HepG2 (cell line): Measurements from ENCODE around the gene NUDT22. TPM values are rescaled to one million over a fixed set of nuclear protein-coding genes. Genes with fewer than 3 reads are reported as not detected.
A peak's percentile ranks its signal among the peaks of the same experiment; 100 is the strongest.

Source experiments
- ATAC-seq: fragments of 200-7000 bp; cut with Tn5 transposase; 3 replicates; pipeline ENCODE4 v1.9.1; 2020; ENCODE audit warnings: mild to moderate bottlenecking, moderate library complexity
- Bru-seq: library from RNA; stranded (reverse); fragments of 400-500 nt; gene quantifications from one replicate; lab custom pipeline; 2021; lab: Mats Ljungman, UMichigan
- BruChase-seq, 2 experiments: library from RNA; stranded (reverse); fragments of 400-500 nt; gene quantifications; one replicate each; lab custom pipeline; 2021; lab: Mats Ljungman, UMichigan
- BruUV-seq: library from RNA; stranded (reverse); fragments of 400-500 nt; replicated peaks from 2 replicates; lab custom pipeline; 2021; lab: Mats Ljungman, UMichigan
- CTCF ChIA-PET: fragments of 300-600 bp; formaldehyde crosslinking; extraction: SDS; loops from one replicate; lab custom pipeline; 2021; ENCODE audit warnings: low total read pairs, inconsistent platforms, low intra/inter-chr PET ratio; lab: Yijun Ruan, JAX
- POLR2A ChIA-PET: fragments of 350-600 bp; sonication (Branson Sonifier 250); formaldehyde crosslinking; loops from one replicate; lab custom pipeline; 2020; ENCODE audit warnings: antibody characterized with exemption, inconsistent platforms; lab: Yijun Ruan, JAX
- DNase-seq: peaks from one replicate; pipeline ENCODE4 v3.0.0-alpha.2; 2015; ENCODE audit warnings: low spot score
- FAIRE-seq: peaks from 3 replicates; lab custom pipeline; 2011; peaks lifted over from hg19 to GRCh38; lab: Jason Lieb, UNC
- H2AFZ ChIP-seq: one replicate; pipeline ENCODE4 v1.6.1; 2011; ENCODE audit warnings: low read length, inconsistent platforms
- H3K27ac ChIP-seq: fragments of 300-600 bp; 3 replicates; pipeline ENCODE4 v1.8.0; 2011; ENCODE audit warnings: mixed run types, mild to moderate bottlenecking, mixed read lengths, low read length, inconsistent platforms; ENCODE audit not compliant: insufficient read depth; ENCODE audit errors: extremely low read length
- H3K27me3 ChIP-seq, 2 experiments: fragments of 200-600 bp in 1 of 2; 2 replicates in 1 of 2; 3 replicates in 1 of 2; pipeline versions ENCODE4 v1.6.0 to v1.8.0; 2011; ENCODE audit warnings: low read length in 2 of 2, mild to moderate bottlenecking in 2 of 2, moderate library complexity in 2 of 2, inconsistent platforms in 1 of 2; ENCODE audit not compliant: insufficient read depth in 2 of 2, control insufficient read depth in 1 of 2
- H3K36me3 ChIP-seq, 2 experiments: fragments of 200-600 bp in 1 of 2; replicated peaks in 1 of 2; 2 replicates in 1 of 2; 3 replicates in 1 of 2; pipeline versions ENCODE4 v1.5.1 to v1.8.0; 2011; ENCODE audit warnings: low read length in 2 of 2, inconsistent platforms in 1 of 2; ENCODE audit not compliant: insufficient read depth in 2 of 2, control insufficient read depth in 1 of 2
- H3K4me1 ChIP-seq: 2 replicates; pipeline ENCODE4 v1.5.1; 2012; ENCODE audit warnings: low read length, inconsistent platforms; ENCODE audit not compliant: insufficient read depth
- H3K4me2 ChIP-seq: 2 replicates; pipeline ENCODE4 v1.6.0; 2011; ENCODE audit warnings: low read depth, low read length, inconsistent platforms
- H3K4me3 ChIP-seq, 3 experiments: fragments of 200-600 bp in 1 of 3; sonication (generic), shearing (Covaris generic) in 1 of 3; replicated peaks in 1 of 3; 2 replicates each; pipeline ENCODE4 v1.5.1; 2011 to 2016; ENCODE audit warnings: low read length in 3 of 3, inconsistent platforms in 2 of 3, low read depth in 2 of 3, mild to moderate bottlenecking in 2 of 3, control low read depth in 1 of 3, mixed read lengths in 1 of 3; ENCODE audit not compliant: insufficient read depth in 1 of 3
- H3K79me2 ChIP-seq: one replicate; pipeline ENCODE4 v1.6.1; 2011; ENCODE audit warnings: low read length, inconsistent platforms; ENCODE audit not compliant: insufficient read depth
- H3K9ac ChIP-seq: 2 replicates; pipeline ENCODE4 v1.6.0; 2011; ENCODE audit warnings: mild to moderate bottlenecking, low read depth, low read length, inconsistent platforms; ENCODE audit not compliant: insufficient read depth
- H3K9me3 ChIP-seq: 2 replicates; pipeline ENCODE4 v1.5.1; 2012; ENCODE audit warnings: mild to moderate bottlenecking, low read length
- H4K20me1 ChIP-seq: 2 replicates; pipeline ENCODE4 v1.6.0; 2011; ENCODE audit warnings: inconsistent platforms, mild to moderate bottlenecking, low read length, moderate library complexity; ENCODE audit not compliant: insufficient read depth
- ATAD3A ChIP-seq: sonication (generic); formaldehyde crosslinking; IDR thresholded peaks from 2 replicates; pipeline ENCODE4 v1.4.0; 2020; ENCODE audit warnings: missing genetic modification reagents
- CHD4 ChIP-seq: fragments of 200-600 bp; sonication (generic); IDR thresholded peaks from 2 replicates; pipeline ENCODE4 v1.7.0; 2017; ENCODE audit warnings: mild to moderate bottlenecking, low read length, borderline replicate concordance
- GTF2F1 ChIP-seq: fragments of 150-350 bp; IDR thresholded peaks from 2 replicates; pipeline ENCODE4 v1.6.1; 2014; ENCODE audit warnings: low read length
- KDM3A ChIP-seq: IDR thresholded peaks from 2 replicates; pipeline ENCODE4 v1.6.1; 2018; ENCODE audit warnings: low read depth, missing compliant biosample characterization
- MLX ChIP-seq: IDR thresholded peaks from 2 replicates; pipeline ENCODE4 v1.6.1; 2016
- MTA3 ChIP-seq: sonication (generic); formaldehyde crosslinking; IDR thresholded peaks from 2 replicates; pipeline ENCODE4 v1.4.0; 2020; ENCODE audit warnings: missing genetic modification reagents
- PAWR ChIP-seq: sonication (generic); formaldehyde crosslinking; IDR thresholded peaks from 2 replicates; pipeline ENCODE4 v1.4.0; 2020; ENCODE audit warnings: missing genetic modification reagents, mild to moderate bottlenecking, borderline replicate concordance
- SAP130 ChIP-seq: IDR thresholded peaks from 2 replicates; pipeline ENCODE4 v1.6.1; 2016; ENCODE audit warnings: low read depth
- ZC3H13 ChIP-seq: sonication (generic); formaldehyde crosslinking; IDR thresholded peaks from 2 replicates; pipeline ENCODE4 v1.8.1; 2023; ENCODE audit warnings: mild to moderate bottlenecking, missing genetic modification reagents, moderate library complexity
- ZNF121 ChIP-seq: sonication (generic); formaldehyde crosslinking; IDR thresholded peaks from 2 replicates; pipeline ENCODE4 v1.5.0; 2020; ENCODE audit warnings: mild to moderate bottlenecking, missing genetic modification reagents
- ZNF20 ChIP-seq: sonication (generic); formaldehyde crosslinking; IDR thresholded peaks from 2 replicates; pipeline ENCODE4 v1.4.0; 2020; ENCODE audit warnings: mild to moderate bottlenecking, moderate library complexity, missing genetic modification reagents
- ZNF460 ChIP-seq: sonication (generic); formaldehyde crosslinking; IDR thresholded peaks from 2 replicates; pipeline ENCODE4 v1.5.1; 2020; ENCODE audit warnings: missing genetic modification reagents, mild to moderate bottlenecking, borderline replicate concordance
- ZNF644 ChIP-seq: IDR thresholded peaks from 2 replicates; pipeline ENCODE4 v1.6.1; 2016; ENCODE audit warnings: low read depth
- ZNF800 ChIP-seq: sonication (generic); formaldehyde crosslinking; IDR thresholded peaks from 2 replicates; pipeline ENCODE4 v1.4.0; 2020; ENCODE audit warnings: missing genetic modification reagents
- WGBS: methylation state at CpG from one replicate; pipeline ENCODE4 v1.1.6; 2017; ENCODE audit warnings: low lambda C conversion rate; 5-methylcytosine and 5-hydroxymethylcytosine counted together
- in situ Hi-C: cut with HindIII; loops from 2 replicates; pipeline ENCODE4 v1.10.0; 2017; ENCODE audit warnings: low pct_unique_long_range_greater_than_20kb; ENCODE audit not compliant: extremely low pct_ligation_motif_present
- intact Hi-C: fragments of 100-400 bp; cut with micrococcal nuclease; formaldehyde crosslinking; loops from one replicate; pipeline ENCODE4 v1.10.0; 2022; ENCODE audit not compliant: unreplicated experiment
- long read RNA-seq, 2 experiments: library from RNA in 1 of 2; library from polyadenylated mRNA in 1 of 2; stranded (forward) in 1 of 2; unstranded in 1 of 2; transcript quantifications; one replicate each; pipeline ENCODE4 v2.0.0, GENCODE V29; 2019 to 2022
- polyA minus RNA-seq, 3 experiments: library from RNA; depleted of rRNA, polyadenylated mRNA; stranded (reverse); fragments of >200 nt; gene quantifications; 2 replicates each; pipeline ENCODE4 v1.2.3, GENCODE V29; 2011; ENCODE audit warnings: low replicate concordance in 1 of 3
- polyA plus RNA-seq, 8 experiments: library from polyadenylated mRNA; depleted of rRNA in 3 of 8; stranded (reverse) in 7 of 8; unstranded in 1 of 8; fragments of >200 nt; fragmentation: Illumina TruSeq in 4 of 8; extraction: Trizol in 4 of 8; gene quantifications; 2 replicates each; pipeline versions ENCODE4 v1.2.1 to v1.2.3, GENCODE V29; 2011 to 2016; ENCODE audit warnings: low read depth in 4 of 8, missing spikeins in 1 of 8, mixed read lengths in 1 of 8; ENCODE audit not compliant: insufficient read depth in 1 of 8
- total RNA-seq, 5 experiments: library from RNA; depleted of rRNA; stranded (reverse); fragments of >200 nt; fragmentation: Illumina TruSeq; extraction: Trizol; gene quantifications; 2 replicates each; pipeline ENCODE4 v1.2.3, GENCODE V29; 2016; ENCODE audit warnings: low read depth in 1 of 5

NUDT22 gene
- total RNA-seq (2016; rRNA removed; fragmentation: Illumina TruSeq; extraction: Trizol), result 38.5 and 39.8 TPM in 2 replicates
- total RNA-seq (2016; cell fraction: cytosol; rRNA removed; fragmentation: Illumina TruSeq; extraction: Trizol; ENCODE audit: low read depth), result 48.7 and 58.7 TPM in 2 replicates
- total RNA-seq (2016; cell fraction: insoluble cytoplasmic fraction; rRNA removed; fragmentation: Illumina TruSeq; extraction: Trizol), result 37.6 and 40.0 TPM in 2 replicates
- total RNA-seq (2016; cell fraction: membrane; rRNA removed; fragmentation: Illumina TruSeq; extraction: Trizol), result 48.0 and 62.5 TPM in 2 replicates
- total RNA-seq (2016; cell fraction: nucleus; rRNA removed; fragmentation: Illumina TruSeq; extraction: Trizol), result 18.9 and 27.6 TPM in 2 replicates
- 33.5 and 38.6 TPM in 2 replicates for polyA plus RNA-seq (2011; rRNA removed)
- polyA plus RNA-seq (2011; cell fraction: cytosol; rRNA removed), result 23.8 and 46.2 TPM in 2 replicates
- 106 and 113 TPM in 2 replicates for polyA plus RNA-seq (2011; cell fraction: nucleus; rRNA removed)
- 14.6 and 20.4 TPM in 2 replicates for polyA plus RNA-seq (2012)
- 41.8 and 51.1 TPM in 2 replicates for polyA plus RNA-seq (2016; cell fraction: cytosol; fragmentation: Illumina TruSeq; extraction: Trizol; ENCODE audit: low read depth)
- 30.6 and 31.0 TPM in 2 replicates for polyA plus RNA-seq (2016; cell fraction: insoluble cytoplasmic fraction; fragmentation: Illumina TruSeq; extraction: Trizol; ENCODE audit: low read depth)
- 38.0 and 47.3 TPM in 2 replicates for polyA plus RNA-seq (2016; cell fraction: membrane; fragmentation: Illumina TruSeq; extraction: Trizol; ENCODE audit: low read depth)
- 38.7 and 47.5 TPM in 2 replicates for polyA plus RNA-seq (2016; cell fraction: nucleus; fragmentation: Illumina TruSeq; extraction: Trizol; ENCODE audit: insufficient read depth, low read depth)
- 36.4 and 41.0 TPM in 2 replicates for polyA minus RNA-seq (2011; rRNA and poly(A)+ RNA removed; ENCODE audit: low replicate concordance)
- 15.6 and 16.6 TPM in 2 replicates for polyA minus RNA-seq (2011; cell fraction: cytosol; rRNA and poly(A)+ RNA removed)
- polyA minus RNA-seq (2011; cell fraction: nucleus; rRNA and poly(A)+ RNA removed), result 25.8 and 28.7 TPM in 2 replicates
- Bru-seq, nascent RNA, result percentile 49 among the genes with signal in this experiment
- percentile 63 among the genes with signal in this experiment for BruChase-seq, experiment 1, labeled RNA remaining after a 6-hour chase
- BruChase-seq, experiment 2, labeled RNA remaining after a 2-hour chase, result percentile 56 among the genes with signal in this experiment
- long read RNA-seq, experiment 1, transcript NUDT22-201 (6 exons, 1,094 nt), result major isoform, 27 of 60 reads
- long read RNA-seq, experiment 1, transcript NUDT22-204 (5 exons, 986 nt), result minor isoform, 7 of 60 reads
- long read RNA-seq, experiment 1, partial matches to known transcripts, result 13 of 60 reads
- long read RNA-seq, experiment 1, other reads (novel, unspliced or antisense), result 12 of 60 reads
- long read RNA-seq, experiment 2, transcript NUDT22-201 (6 exons, 1,094 nt), result major isoform, 24 of 39 reads
- long read RNA-seq, experiment 2, partial matches to known transcripts, result 10 of 39 reads
- long read RNA-seq, experiment 2, other reads (novel, unspliced or antisense), result 3 of 39 reads

GRCh38 chr11:64225608-64226506, at the start of gene NUDT22, which contains the start of gene TRPT1:
Gene NUDT22, plus strand, starts transcription at chr11:64226274. Its CDS starts 379 bp downstream, at chr11:64226653.
Gene TRPT1, minus strand, starts transcription at chr11:64226186. Its CDS starts 326 bp downstream, at chr11:64225860.
- peak within 1 kb of the TSS; percentile 78 to 96 (median 82) for H3K4me3 ChIP-seq
- FAIRE-seq, result no peak
- in situ Hi-C loops (no loop called here), intact Hi-C loops (no loop called here)
- H3K27ac ChIP-seq, result peak within 1 kb of the TSS; percentile 56
- no peaks in the 10 kb centered on the region for H3K9me3 ChIP-seq
- peaks cover 0 to 3% of the 10 kb centered on the region in 2 experiments; a peak in 2 of 5 replicates for H3K36me3 ChIP-seq
- H3K4me1 ChIP-seq, result peaks cover 34% of the 10 kb centered on the region
- peak within 1 kb of the TSS; percentile 96 for H3K4me2 ChIP-seq
- ChIA-PET POLR2A (interaction anchor here (1.0 to 3.3 kb wide), 15 partner anchors 8 to 218 kb away, joined by 3 to 27 read pairs (median 7); partner anchors contain the start of genes ESRRA, FKBP2, PPP1R14B and PRDX5), CTCF (no interaction called here)
- no peaks in the 10 kb centered on the region for H4K20me1 ChIP-seq
- ATAC-seq, result peak; percentile 78
- H3K27me3 ChIP-seq, result no peaks in the 10 kb centered on the region
- H3K79me2 ChIP-seq, result no peaks in the 10 kb centered on the region
- WGBS, result 0% methylated on average over 1 of the region's 54 CpGs
- H2AFZ ChIP-seq, result no peak within 1 kb of the TSS
- DNase-seq, result peak; percentile 77
- BruUV-seq, result TSS peak; percentile 62
- peak within 1 kb of the TSS; percentile 77 for H3K9ac ChIP-seq
- TF ChIP-seq GTF2F1 (no peak), SAP130 (CRISPR knock-in tag) (peak; percentile 87), PAWR (CRISPR knock-in tag) (no peak), KDM3A (peak; percentile 30; the same call in 1 of the 2 replicates), ZC3H13 (CRISPR knock-in tag) (peak; percentile 68; the same call in 1 of the 2 replicates), CHD4 (no peak), ZNF121 (peak; percentile 35; the same call in 1 of the 2 replicates), ZNF644 (CRISPR knock-in tag) (no peak), ZNF800 (peak; percentile 22), ZNF20 (CRISPR knock-in tag) (no peak), MTA3 (CRISPR knock-in tag) (no peak), MLX (CRISPR knock-in tag) (no peak), ZNF460 (no peak), ATAD3A (CRISPR knock-in tag) (no peak)
